Thoracic aorta (tissue), 2 donors: ENCODE measurements around the gene RAPGEF4. TPM values are rescaled to one million over a fixed set of nuclear protein-coding genes. Genes with fewer than 3 reads are reported as not detected.

Experiments
- ATAC-seq: fragments of 150-250 bp; one replicate; pipeline ENCODE4 v1.8.0; 2017; ENCODE audit warnings: low read depth; ENCODE audit not compliant: insufficient number of reproducible peaks, low FRiP score
- DNase-seq: peaks from one replicate; pipeline ENCODE4 v3.0.0-alpha.2; 2020; ENCODE audit warnings: low spot score
- H3K27ac ChIP-seq, 2 donors: fragments of 200-600 bp; sonication (generic); 1 replicate in 1 of 2; 2 replicates in 1 of 2; pipeline ENCODE4 v1.5.1; 2016; ENCODE audit warnings: mild to moderate bottlenecking in 2 of 2, moderate library complexity in 2 of 2
- H3K27me3 ChIP-seq: fragments of 200-600 bp; sonication (generic); replicated peaks from 2 replicates; pipeline ENCODE4 v1.6.0; 2016; ENCODE audit warnings: mild to moderate bottlenecking; ENCODE audit not compliant: insufficient read depth
- H3K36me3 ChIP-seq: fragments of 200-600 bp; sonication (generic); one replicate; pipeline ENCODE4 v1.5.1; 2016
- H3K4me1 ChIP-seq, 2 donors: fragments of 200-600 bp; sonication (generic); 1 replicate in 1 of 2; 2 replicates in 1 of 2; pipeline versions ENCODE4 v1.5.1 to v1.6.0; 2016; ENCODE audit warnings: low read depth in 2 of 2, mild to moderate bottlenecking in 1 of 2; ENCODE audit not compliant: control insufficient read depth in 1 of 2
- H3K4me3 ChIP-seq: fragments of 200-600 bp; sonication (generic); 2 replicates; pipeline ENCODE4 v1.5.1; 2016; ENCODE audit warnings: mild to moderate bottlenecking
- H3K9me3 ChIP-seq: fragments of 200-600 bp; sonication (generic); 2 replicates; pipeline ENCODE4 v1.5.1; 2016
- total RNA-seq, 2 donors: library from RNA; depleted of rRNA; stranded (reverse); fragments of >200 nt; gene quantifications; one replicate each; pipeline versions ENCODE4 v1.1.0 to v1.2.3, GENCODE V29; 2016
- TF ChIP-seq, protein P1 (sequence below): fragments of 200-600 bp; sonication (generic); IDR thresholded peaks from one replicate; pipeline ENCODE4 v1.5.1; 2019; ENCODE audit warnings: antibody characterized with exemption

RAPGEF4 gene
- total RNA-seq, 2 donors from 2014 or later, result 9.9 to 18.4 TPM

DNA sequence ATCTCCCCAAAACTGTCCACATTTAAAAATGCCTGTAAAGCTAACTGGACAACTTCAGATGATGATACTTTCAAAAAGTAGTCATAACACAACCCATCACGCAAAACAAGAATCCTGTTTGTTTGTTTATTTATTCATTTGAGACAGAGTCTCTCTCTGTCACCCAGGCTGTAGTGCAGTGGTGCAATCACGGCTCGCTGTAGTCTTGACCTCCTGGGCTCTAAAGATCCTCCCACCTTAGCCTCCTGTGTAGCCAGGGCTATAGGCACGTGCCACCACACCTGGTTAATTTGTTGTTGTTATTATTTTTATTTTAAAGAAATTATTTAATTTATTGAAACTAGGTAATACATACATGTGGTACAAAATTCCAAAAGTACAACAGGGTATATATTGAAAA is 94.8 kb downstream of the RAPGEF4 start:
- Histone ChIP-seq H3K4me3 (no peak overlapping the region), H3K27ac (no peak overlapping the region), H3K27me3 (no peaks in the 10 kb centered on the region), H3K9me3 (no peaks in the 10 kb centered on the region), H3K4me1 (no peaks in the 10 kb centered on the region), H3K36me3 (no peaks in the 10 kb centered on the region)
- DNase-seq (no peak), ATAC-seq (no peak)
- TF ChIP-seq, protein P1, sequence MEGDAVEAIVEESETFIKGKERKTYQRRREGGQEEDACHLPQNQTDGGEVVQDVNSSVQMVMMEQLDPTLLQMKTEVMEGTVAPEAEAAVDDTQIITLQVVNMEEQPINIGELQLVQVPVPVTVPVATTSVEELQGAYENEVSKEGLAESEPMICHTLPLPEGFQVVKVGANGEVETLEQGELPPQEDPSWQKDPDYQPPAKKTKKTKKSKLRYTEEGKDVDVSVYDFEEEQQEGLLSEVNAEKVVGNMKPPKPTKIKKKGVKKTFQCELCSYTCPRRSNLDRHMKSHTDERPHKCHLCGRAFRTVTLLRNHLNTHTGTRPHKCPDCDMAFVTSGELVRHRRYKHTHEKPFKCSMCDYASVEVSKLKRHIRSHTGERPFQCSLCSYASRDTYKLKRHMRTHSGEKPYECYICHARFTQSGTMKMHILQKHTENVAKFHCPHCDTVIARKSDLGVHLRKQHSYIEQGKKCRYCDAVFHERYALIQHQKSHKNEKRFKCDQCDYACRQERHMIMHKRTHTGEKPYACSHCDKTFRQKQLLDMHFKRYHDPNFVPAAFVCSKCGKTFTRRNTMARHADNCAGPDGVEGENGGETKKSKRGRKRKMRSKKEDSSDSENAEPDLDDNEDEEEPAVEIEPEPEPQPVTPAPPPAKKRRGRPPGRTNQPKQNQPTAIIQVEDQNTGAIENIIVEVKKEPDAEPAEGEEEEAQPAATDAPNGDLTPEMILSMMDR, result no peak

DNA sequence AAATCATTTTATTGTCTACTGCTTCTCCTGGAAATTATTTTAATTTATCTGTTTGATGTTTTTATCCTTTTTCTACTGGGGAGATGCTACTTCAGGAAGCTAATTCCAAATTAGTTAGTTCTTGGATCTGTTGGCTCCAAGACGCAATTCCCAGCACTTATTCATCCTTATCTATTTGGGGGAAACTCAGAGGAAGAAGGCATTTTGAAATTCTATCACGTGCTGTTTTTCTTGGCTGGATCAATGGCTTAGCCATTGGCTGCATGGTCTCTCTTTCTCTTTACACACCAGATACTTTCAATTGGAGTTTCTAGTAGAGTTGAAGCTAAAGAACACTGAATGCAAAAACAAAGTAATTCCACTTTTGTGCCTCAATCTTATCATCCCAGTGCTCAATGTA is 98.3 kb downstream of the RAPGEF4 start:
- DNase-seq (no peak), ATAC-seq (no peak)
- H3K27ac ChIP-seq, result no peak overlapping the region
- no peaks in the 10 kb centered on the region for H3K4me1 ChIP-seq
- no peaks in the 10 kb centered on the region for H3K27me3 ChIP-seq
- H3K36me3 ChIP-seq, result no peaks in the 10 kb centered on the region
- H3K9me3 ChIP-seq, result no peaks in the 10 kb centered on the region
- TF ChIP-seq, protein P1, result no peak
- H3K4me3 ChIP-seq, result no peak overlapping the region

DNA sequence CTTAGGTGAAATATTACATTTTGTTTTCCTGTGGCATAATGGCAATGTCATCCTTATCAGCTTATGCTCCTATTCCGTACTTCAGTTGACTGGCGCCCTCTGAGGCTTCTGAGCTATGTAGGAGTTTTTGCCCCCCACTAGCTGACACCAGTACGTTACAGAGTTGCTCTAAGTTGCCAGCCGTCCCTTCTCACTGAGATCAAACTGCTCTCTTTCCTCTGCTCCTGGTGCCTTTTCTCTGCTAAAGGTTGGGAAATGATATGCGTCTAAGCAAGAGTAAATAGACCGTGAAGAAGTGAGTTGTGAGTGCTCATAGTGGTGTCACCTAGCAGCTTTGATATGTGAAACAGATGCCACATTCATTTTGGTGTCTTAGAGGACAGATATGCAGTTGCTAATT is 99.2 kb downstream of the RAPGEF4 start:
- no peak overlapping the region for H3K27ac ChIP-seq
- no peak overlapping the region for H3K4me3 ChIP-seq
- TF ChIP-seq, protein P1, result no peak
- H3K4me1 ChIP-seq, result no peaks in the 10 kb centered on the region
- ATAC-seq, result no peak
- H3K36me3 ChIP-seq, result no peaks in the 10 kb centered on the region
- H3K27me3 ChIP-seq, result no peaks in the 10 kb centered on the region
- no peak for DNase-seq
- H3K9me3 ChIP-seq, result no peaks in the 10 kb centered on the region

DNA sequence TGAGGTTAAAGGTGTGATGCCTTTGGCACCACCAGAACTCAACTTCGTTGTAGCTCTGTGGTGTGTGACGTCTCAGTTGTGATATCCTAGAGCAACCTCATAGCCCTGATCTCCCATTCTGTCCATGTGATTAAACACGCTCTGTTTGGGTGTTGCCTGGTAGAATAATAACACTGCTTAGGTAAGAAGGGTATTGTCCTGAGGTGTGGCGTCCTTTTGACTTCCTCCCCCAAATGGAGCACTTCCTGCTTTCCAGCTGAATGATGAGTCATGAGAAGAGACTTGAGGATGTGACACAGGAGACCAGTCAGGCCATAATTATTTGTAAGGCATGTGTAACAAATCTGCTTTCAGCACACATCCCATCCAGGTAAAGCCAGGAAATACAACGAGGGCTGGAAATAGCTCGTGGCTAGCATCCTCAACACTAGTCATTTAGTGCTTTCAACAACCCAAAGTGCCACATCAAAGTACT is 100.7 kb downstream of the RAPGEF4 start:
- H3K27me3 ChIP-seq, result no peaks in the 10 kb centered on the region
- no peak overlapping the region for H3K27ac ChIP-seq
- H3K4me1 ChIP-seq, result no peaks in the 10 kb centered on the region
- no peak for ATAC-seq
- TF ChIP-seq, protein P1, result no peak
- no peak overlapping the region for H3K4me3 ChIP-seq
- no peaks in the 10 kb centered on the region for H3K9me3 ChIP-seq
- DNase-seq, result no peak
- no peaks in the 10 kb centered on the region for H3K36me3 ChIP-seq

DNA sequence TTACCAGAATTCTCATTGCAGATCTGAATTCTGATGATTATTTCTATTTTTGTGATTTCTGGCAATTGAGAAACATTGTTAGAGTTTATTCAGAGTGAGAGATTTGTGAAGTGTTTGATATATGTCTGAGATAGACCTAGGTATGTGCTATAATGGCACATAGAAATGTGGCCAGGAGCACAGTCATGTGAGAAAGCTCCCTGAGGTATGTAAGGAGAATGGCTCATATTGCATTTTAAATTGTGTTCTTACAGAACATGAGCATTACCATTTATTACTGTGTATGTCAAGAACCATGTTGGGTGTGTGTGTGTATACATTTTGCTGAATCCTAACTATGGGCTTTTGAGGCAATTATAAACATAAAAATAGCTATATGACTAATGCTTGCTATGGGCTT is 101.2 kb downstream of the RAPGEF4 start:
- no peak overlapping the region for H3K27ac ChIP-seq
- no peak overlapping the region for H3K4me3 ChIP-seq
- DNase-seq, result no peak
- H3K36me3 ChIP-seq, result no peaks in the 10 kb centered on the region
- no peaks in the 10 kb centered on the region for H3K4me1 ChIP-seq
- TF ChIP-seq, protein P1, result no peak
- no peaks in the 10 kb centered on the region for H3K27me3 ChIP-seq
- no peaks in the 10 kb centered on the region for H3K9me3 ChIP-seq
- no peak for ATAC-seq
